GM12892 (cell line): ENCODE data around the gene PCNT.

Experiments
- POLR2AphosphoS5 ChIP-seq: IDR thresholded peaks from 2 replicates; pipeline ENCODE4 v1.6.1; 2011; ENCODE audit warnings: low read depth, low read length, control low read depth
- TAF1 ChIP-seq: IDR thresholded peaks from 2 replicates; pipeline ENCODE4 v1.6.1; 2011; ENCODE audit warnings: low read depth, mild to moderate bottlenecking, control low read depth, low read length, borderline replicate concordance

DNA sequence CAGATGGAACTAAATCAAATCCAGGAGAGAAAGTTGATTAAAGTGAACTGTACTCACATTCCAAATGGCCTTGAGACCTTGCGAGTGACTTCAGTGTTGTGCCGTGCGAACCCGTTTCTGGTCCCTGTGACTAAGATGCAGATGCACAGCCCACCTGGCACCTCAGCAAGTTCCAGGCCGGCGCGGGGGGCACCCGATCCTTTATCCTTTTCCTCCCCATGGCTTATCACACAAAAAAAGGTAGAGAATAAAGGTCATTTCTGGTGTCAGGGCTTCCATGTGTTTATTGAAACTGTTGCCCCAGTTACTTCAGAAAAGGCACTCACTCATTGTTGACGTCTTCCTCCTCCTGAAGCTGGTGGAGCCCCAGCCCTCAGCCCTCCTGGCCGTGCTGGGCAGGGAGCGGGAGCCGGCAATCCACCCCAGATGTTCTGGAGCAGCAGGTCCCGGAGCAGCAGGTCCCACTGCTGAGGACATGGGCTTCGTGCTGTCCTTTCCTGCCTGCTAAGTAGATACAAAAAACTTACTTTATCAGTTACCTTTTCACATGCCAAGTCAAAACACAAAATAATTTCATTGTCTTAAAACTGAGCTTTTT lies 53.0 kb downstream of the PCNT start:
- TF ChIP-seq POLR2AphosphoS5: no peak
- no peak for TF ChIP-seq TAF1
